Stimulated activated CD4-positive, alpha-beta T cell treated with anti-CD3 and anti-CD28 coated beads, Interleukin-12 subunit alpha, Interleukin-12 subunit beta, amount 100 ng/mL, for 24 hours (primary cell): ENCODE measurements around the gene HEXIM1.

Experiments
- DNase-seq, 2 experiments: peaks; one replicate each; pipeline ENCODE4 v3.0.0-alpha.2; 2020; ENCODE audit warnings: low read depth in 2 of 2

The HEXIM1 gene

GRCh38 chr17:45129940-45130680 lies 18.2 kb upstream of the HEXIM1 start:
- no peak for DNase-seq

GRCh38 chr17:45130681-45131615 lies 17.3 kb upstream of the HEXIM1 start:
- DNase-seq: no peak

GRCh38 chr17:45131616-45132319 lies 16.5 kb upstream of the HEXIM1 start:
- DNase-seq: peak in 1 of 2 experiments; percentile 50

GRCh38 chr17:45132320-45132571 lies 16.0 kb upstream of the HEXIM1 start, which contains the start of gene PLCD3:
Gene PLCD3 (minus strand): TSS chr17:45132515. CDS start chr17:45132410, 105 bp downstream.
- DNase-seq: peak in 1 of 2 experiments; percentile 65

- peak; percentile 41 to 46 for DNase-seq
Measured at GRCh38 chr17:45132572-45133463, 15.5 kb upstream of the HEXIM1 start.

GRCh38 chr17:45135192-45135977 lies 12.9 kb upstream of the HEXIM1 start, which contains the start of gene ACBD4:
Gene ACBD4 (plus strand): TSS chr17:45135687. CDS start chr17:45136145, 458 bp downstream.
- DNase-seq: peak; percentile 95 to 98

- DNase-seq: no peak
Measured at GRCh38 chr17:45135978-45136791, 12.1 kb upstream of the HEXIM1 start.

GRCh38 chr17:45136846-45137560 lies 11.3 kb upstream of the HEXIM1 start:
- DNase-seq: no peak

GRCh38 chr17:45137561-45138305 lies 10.5 kb upstream of the HEXIM1 start:
- no peak for DNase-seq

GRCh38 chr17:45138911-45139532 lies 9.3 kb upstream of the HEXIM1 start:
- DNase-seq: no peak

- DNase-seq: no peak
Measured at GRCh38 chr17:45139533-45139920, 8.7 kb upstream of the HEXIM1 start.

GRCh38 chr17:45143094-45143670 lies 5.1 kb upstream of the HEXIM1 start:
- DNase-seq: no peak

GRCh38 chr17:45143767-45144198 lies 4.5 kb upstream of the HEXIM1 start:
- DNase-seq: no peak

GRCh38 chr17:45144199-45145034 lies 3.9 kb upstream of the HEXIM1 start:
- peak in 1 of 2 experiments; percentile 22 for DNase-seq

GRCh38 chr17:45145035-45145389 lies 3.3 kb upstream of the HEXIM1 start:
- no peak for DNase-seq

- DNase-seq: no peak
Measured at GRCh38 chr17:45146166-45146565, 2.1 kb upstream of the HEXIM1 start.

GRCh38 chr17:45146592-45146889 lies 1.7 kb upstream of the HEXIM1 start:
- DNase-seq: no peak
